Pancreas (tissue), 10 donors: ENCODE data around the gene HERC2. TPM values are rescaled to one million over a fixed set of nuclear protein-coding genes. Genes with fewer than 3 reads are reported as not detected.

ENCODE experiments used
- ATAC-seq, 4 donors: fragments of 200-7000 bp; cut with Tn5 transposase; one replicate each; pipeline versions ENCODE4 v1.8.0 to v1.9.1; 2020; ENCODE audit warnings: mild to moderate bottlenecking in 4 of 4, moderate library complexity in 4 of 4
- DNase-seq, 6 donors: peaks; one replicate each; pipeline ENCODE4 v3.0.0-alpha.2; 2020
- FAIRE-seq: peaks from 2 replicates; lab custom pipeline; 2012; peaks lifted over from hg19 to GRCh38; lab: Jason Lieb, UNC
- H3K27ac ChIP-seq, 4 donors: fragments of 200-600 bp; sonication (generic); 1 replicate in 3 of 4; 2 replicates in 1 of 4; pipeline versions ENCODE4 v1.5.0 to v1.8.0; 2020
- H3K27me3 ChIP-seq, 4 donors: fragments of 200-600 bp; one replicate each; pipeline ENCODE4 v1.8.0; 2021
- H3K36me3 ChIP-seq, 3 donors: fragments of 200-600 bp; sonication (generic) in 1 of 3; one replicate each; pipeline versions ENCODE4 v1.5.0 to v1.8.0; 2020 to 2021
- H3K4me1 ChIP-seq, 3 donors: fragments of 200-600 bp; one replicate each; pipeline ENCODE4 v1.8.0; 2021
- H3K4me3 ChIP-seq, 4 donors: fragments of 200-600 bp; sonication (generic) in 2 of 4; one replicate each; pipeline versions ENCODE4 v1.5.0 to v1.8.0; 2020 to 2021
- H3K9me3 ChIP-seq, 4 donors: fragments of 200-600 bp; one replicate each; pipeline ENCODE4 v1.8.0; 2021
- CTCF ChIP-seq, 4 donors: fragments of 200-600 bp; sonication (generic) in 3 of 4; IDR thresholded peaks; one replicate each; pipeline versions ENCODE4 v1.5.0 to v1.8.0; 2021; ENCODE audit warnings: antibody characterized with exemption in 4 of 4
- whole genome bisulfite sequencing, 2 donors: extraction: QIAGEN DNeasy Blood & Tissue Kit; methylation state at CpG; one replicate each; pipeline ENCODE4 v1.1.7; 2013; 5-methylcytosine and 5-hydroxymethylcytosine counted together
- intact Hi-C, 3 donors: fragments of 100-400 bp; cut with DNase I; formaldehyde crosslinking; loops; one replicate each; pipeline versions ENCODE4 v1.11.1 to v1.14.2; 2022
- polyA plus RNA-seq, 2 donors: library from polyadenylated mRNA; stranded (reverse); fragments of 200-250 nt; gene quantifications; one replicate each; pipeline ENCODE4 v1.2.3, GENCODE V29; 2013
- total RNA-seq, 6 donors: library from RNA; stranded (reverse); fragmentation: NEBNext Ultra II Directional in 4 of 6; extraction: Animal tissue kit (Norgen Biotek cat#: 25700) in 4 of 6; gene quantifications; one replicate each; pipeline versions ENCODE4 v1.2.1 to v1.2.4, GENCODE V29; 2021 to 2023
- donor health status: healthy with polysubstance abuse.
- donor health status: DM: no; HTN: no; CAD: no; lungs with moderate emphysema.
- donor health status: DM: no; HTN: no; CAD: no.
- donor health status: control.
- donor health status: control.
- donor health status: Bipolar disorder and iron deficiency.
- donor health status: DM: yes; HTN: yes; CAD: no.
- donor health status: DM: no; HTN: no; CAD: no.
- donor health status: DM: no; HTN: no; CAD: no.
- donor health status: DM: yes; HTN: yes; CAD: no.

Gene HERC2
- total and polyA plus RNA-seq, 8 donors = 23.7 to 38.7 (median 26.4) TPM

- H3K27ac ChIP-seq = no peak overlapping the region
- 96 to 99% methylated on average over 7 of the region's 7 CpGs for WGBS, 2 donors
- no peak overlapping the region for H3K4me3 ChIP-seq
- no peak for FAIRE-seq
- intact Hi-C loops = no loop called here
- H3K9me3 ChIP-seq = no peaks in the 10 kb centered on the region
- no peak for TF ChIP-seq CTCF (IDR thresholded peaks at IDR 0.05)
- no peaks in the 10 kb centered on the region for H3K4me1 ChIP-seq
- no peak for ATAC-seq
- H3K36me3 ChIP-seq = peaks cover 0 to 14% (median 0%) of the 10 kb centered on the region in 3 donors
- DNase-seq = no peak
- H3K27me3 ChIP-seq = no peaks in the 10 kb centered on the region
Measured at GRCh38 chr15:28281876-28282275, 40.1 kb downstream of the HERC2 start.

GRCh38 chr15:28274635-28275034 lies 47.3 kb downstream of the HERC2 start:
- intact Hi-C loops = no loop called here
- 97 to 99% methylated on average over 16 of the region's 16 CpGs for WGBS, 2 donors
- no peaks in the 10 kb centered on the region for H3K9me3 ChIP-seq
- H3K27me3 ChIP-seq = no peaks in the 10 kb centered on the region
- peaks cover 0 to 18% (median 0%) of the 10 kb centered on the region in 3 donors for H3K36me3 ChIP-seq
- FAIRE-seq = no peak
- no peaks in the 10 kb centered on the region for H3K4me1 ChIP-seq
- H3K4me3 ChIP-seq = no peak overlapping the region
- ATAC-seq = no peak
- no peak for DNase-seq
- H3K27ac ChIP-seq = no peak overlapping the region
- no peak for TF ChIP-seq CTCF (IDR thresholded peaks at IDR 0.05)

- Histone ChIP-seq H3K9me3 (no peaks in the 10 kb centered on the region), H3K4me1 (no peaks in the 10 kb centered on the region), H3K4me3 (no peak overlapping the region), H3K27ac (no peak overlapping the region), H3K27me3 (no peaks in the 10 kb centered on the region), H3K36me3 (peaks cover 0 to 24% (median 0%) of the 10 kb centered on the region in 3 donors)
- intact Hi-C loops = no loop called here
- WGBS, 2 donors = 92% methylated on average over 27 of the region's 27 CpGs
- FAIRE-seq (no peak), DNase-seq (no peak), ATAC-seq (no peak)
- no peak for TF ChIP-seq CTCF (IDR thresholded peaks at IDR 0.05)
Measured at GRCh38 chr15:28273873-28274610, 47.9 kb downstream of the HERC2 start.

- DNase-seq (no peak), FAIRE-seq (no peak), ATAC-seq (peak in 2 of 4 donors; percentile 65 to 72)
- intact Hi-C loops = no loop called here
- TF ChIP-seq CTCF (IDR thresholded peaks at IDR 0.05) = no peak
- H3K4me1 ChIP-seq = no peaks in the 10 kb centered on the region
- H3K27me3 ChIP-seq = no peaks in the 10 kb centered on the region
- H3K27ac ChIP-seq = no peak overlapping the region
- H3K9me3 ChIP-seq = no peaks in the 10 kb centered on the region
- no peak overlapping the region for H3K4me3 ChIP-seq
- WGBS, 2 donors = 65 to 82% methylated on average over 5 of the region's 5 CpGs
- H3K36me3 ChIP-seq = peaks cover 0 to 26% (median 0%) of the 10 kb centered on the region in 3 donors
Measured at GRCh38 chr15:28273468-28273867, 48.5 kb downstream of the HERC2 start.

GRCh38 chr15:28272587-28272986 lies 49.4 kb downstream of the HERC2 start:
- H3K27me3 ChIP-seq = no peaks in the 10 kb centered on the region
- no peak for FAIRE-seq
- H3K9me3 ChIP-seq = no peaks in the 10 kb centered on the region
- 92 to 93% methylated on average over 8 of the region's 8 CpGs for WGBS, 2 donors
- H3K4me1 ChIP-seq = no peaks in the 10 kb centered on the region
- no peak for ATAC-seq
- no peak overlapping the region for H3K4me3 ChIP-seq
- no peak for DNase-seq
- intact Hi-C loops = no loop called here
- no peak for TF ChIP-seq CTCF (IDR thresholded peaks at IDR 0.05)
- no peak overlapping the region for H3K27ac ChIP-seq
- H3K36me3 ChIP-seq = peaks cover 0 to 31% (median 4%) of the 10 kb centered on the region in 3 donors
